Measurements from ENCODE around the gene PNRC1. TPM values are rescaled to one million over a fixed set of nuclear protein-coding genes. Genes with fewer than 3 reads are reported as not detected.
A peak's percentile ranks its signal among the peaks of the same experiment; 100 is the strongest.

Gene PNRC1
- polyA plus RNA-seq, 2 of the 4 experiments (the other 2 are of a cell fraction) = 27.2 to 37.8 TPM

- Histone ChIP-seq H3K9me3 (no peaks in the 10 kb centered on the region), H3K4me3 (no peak overlapping the region), H3K4me2 (no peak overlapping the region), H3K27ac (no peak overlapping the region), H3K4me1 (peaks cover 20% of the 10 kb centered on the region)
- TF ChIP-seq MAFK (IDR thresholded peaks at IDR 0.05; ENCODE audit: partially characterized antibody) (peak; percentile 86), MYC (IDR thresholded peaks at IDR 0.05; ENCODE audit: borderline replicate concordance, low read length) (no peak)
- WGBS (ENCODE audit: missing lambda C conversion rate) = 78% methylated on average over 4 of the region's 4 CpGs
- no peak for FAIRE-seq
- CTCF ChIA-PET = no interaction called here
- DNase-seq (ENCODE audit: low read depth in 1 of 2, low spot score in 1 of 2) = no peak
- no peak for ATAC-seq
- POLR2A ChIA-PET = no interaction called here
These were observed 26.3 kb upstream of the PNRC1 start for GRCh38 chr6:89054208-89054607.

- Histone ChIP-seq H3K27ac (no peak overlapping the region), H3K4me3 (no peak overlapping the region), H3K4me1 (no peaks in the 10 kb centered on the region), H3K9me3 (no peaks in the 10 kb centered on the region), H3K4me2 (no peak overlapping the region)
- DNase-seq (ENCODE audit: low read depth in 1 of 2, low spot score in 1 of 2) = no peak
- no peak for TF ChIP-seq RFX5 (IDR thresholded peaks at IDR 0.05)
- TF ChIP-seq CHD4 (IDR thresholded peaks at IDR 0.05; ENCODE audit: borderline replicate concordance) = no peak
- no peak for TF ChIP-seq POLR2AphosphoS2 (conservative IDR thresholded peaks at IDR 0.05; ENCODE audit: low read length)
- no peak for TF ChIP-seq ZFP36 (IDR thresholded peaks at IDR 0.05; ENCODE audit: borderline replicate concordance, partially characterized antibody)
- TF ChIP-seq FOSB (CRISPR knock-in tag; IDR thresholded peaks at IDR 0.05) = no peak
- no peak for TF ChIP-seq ZNF302 (CRISPR knock-in tag; IDR thresholded peaks at IDR 0.05)
- no peak for TF ChIP-seq CHD2 (IDR thresholded peaks at IDR 0.05; ENCODE audit: low read length, partially characterized antibody)
- TF ChIP-seq, protein P1, sequence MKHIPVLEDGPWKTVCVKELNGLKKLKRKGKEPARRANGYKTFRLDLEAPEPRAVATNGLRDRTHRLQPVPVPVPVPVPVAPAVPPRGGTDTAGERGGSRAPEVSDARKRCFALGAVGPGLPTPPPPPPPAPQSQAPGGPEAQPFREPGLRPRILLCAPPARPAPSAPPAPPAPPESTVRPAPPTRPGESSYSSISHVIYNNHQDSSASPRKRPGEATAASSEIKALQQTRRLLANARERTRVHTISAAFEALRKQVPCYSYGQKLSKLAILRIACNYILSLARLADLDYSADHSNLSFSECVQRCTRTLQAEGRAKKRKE (CRISPR knock-in tag; IDR thresholded peaks at IDR 0.05; ENCODE audit: low read depth) = no peak
- TF ChIP-seq FOSL2 (IDR thresholded peaks at IDR 0.05) = no peak
- TF ChIP-seq FOSL2 (CRISPR knock-in tag; IDR thresholded peaks at IDR 0.05) = no peak
- no peak for TF ChIP-seq RNF2 (IDR thresholded peaks at IDR 0.05; ENCODE audit: borderline replicate concordance, low read depth)
- no peak for TF ChIP-seq ZSCAN20 (CRISPR knock-in tag; IDR thresholded peaks at IDR 0.05)
- no peak for TF ChIP-seq ZC3H11A (IDR thresholded peaks at IDR 0.05)
- TF ChIP-seq CEBPB (IDR thresholded peaks at IDR 0.05) = no peak
- TF ChIP-seq POLR2A (IDR thresholded peaks at IDR 0.05; ENCODE audit: low read length) = no peak
- TF ChIP-seq ESRRA (IDR thresholded peaks at IDR 0.05; ENCODE audit: borderline replicate concordance, low read length) = no peak
- TF ChIP-seq, protein P2, sequence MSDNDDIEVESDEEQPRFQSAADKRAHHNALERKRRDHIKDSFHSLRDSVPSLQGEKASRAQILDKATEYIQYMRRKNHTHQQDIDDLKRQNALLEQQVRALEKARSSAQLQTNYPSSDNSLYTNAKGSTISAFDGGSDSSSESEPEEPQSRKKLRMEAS (IDR thresholded peaks at IDR 0.05) = no peak
- TF ChIP-seq EP300 (IDR thresholded peaks at IDR 0.05) = no peak
- TF ChIP-seq HOXA7 (CRISPR knock-in tag; IDR thresholded peaks at IDR 0.05) = no peak
- no peak for TF ChIP-seq CBX2 (IDR thresholded peaks at IDR 0.05; ENCODE audit: borderline replicate concordance, low read depth)
- no peak for FAIRE-seq
- 82% methylated on average over 2 of the region's 2 CpGs for WGBS (ENCODE audit: missing lambda C conversion rate)
- no peak for ATAC-seq
- CTCF ChIA-PET = no interaction called here
- POLR2A ChIA-PET = interaction anchor here (1.7 kb wide), 1 partner anchor 23 kb away, joined by 5 read pairs; the partner anchor contains the start of gene PNRC1
These were observed 22.8 kb upstream of the PNRC1 start for GRCh38 chr6:89057759-89058158.

DNA sequence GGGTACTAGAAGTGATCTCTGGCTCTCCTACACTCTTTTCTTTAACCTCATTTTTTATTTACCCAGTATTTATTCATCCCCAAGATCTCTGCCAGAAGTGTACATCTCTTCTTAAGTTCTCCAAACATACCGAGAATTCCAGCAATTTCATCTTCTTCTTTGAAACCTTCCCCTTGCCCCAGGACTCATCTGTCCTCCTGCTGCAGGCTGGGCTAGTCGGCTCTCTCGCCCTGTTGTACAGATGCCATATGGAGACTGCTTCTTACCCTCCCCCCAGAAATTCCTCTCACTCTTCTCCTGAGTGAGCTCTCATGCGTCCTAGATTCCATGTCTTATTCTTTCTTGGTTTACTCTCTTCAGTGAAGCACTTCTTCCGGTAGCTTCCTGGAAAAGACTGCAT, 21.9 kb upstream of the PNRC1 start:
- ATAC-seq (0 out of 6 replicates have a peak, but pooled peaks of 1 of the 2 experiments have one; percentile 37), FAIRE-seq (no peak), DNase-seq (ENCODE audit: low read depth in 1 of 2, low spot score in 1 of 2) (no peak)
- Histone ChIP-seq H3K4me1 (no peaks in the 10 kb centered on the region), H3K27ac (no peak overlapping the region), H3K4me3 (no peak overlapping the region), H3K4me2 (no peak overlapping the region), H3K9me3 (no peaks in the 10 kb centered on the region)
- WGBS (ENCODE audit: missing lambda C conversion rate) = 64% methylated on average over 5 of the region's 5 CpGs
- no peak for TF ChIP-seq HDAC2 (IDR thresholded peaks at IDR 0.05)
- TF ChIP-seq, protein P1 (CRISPR knock-in tag; IDR thresholded peaks at IDR 0.05; ENCODE audit: low read depth) = no peak
- TF ChIP-seq GATA3 (IDR thresholded peaks at IDR 0.05; ENCODE audit: borderline replicate concordance) = no peak
- ChIA-PET CTCF (no interaction called here), POLR2A (interaction anchor here (1.7 kb wide), 1 partner anchor 22 kb away, joined by 5 read pairs; the partner anchor contains the start of gene PNRC1)
